ENCODE results near the gene PAX7. TPM values are rescaled to one million over a fixed set of nuclear protein-coding genes. Genes with fewer than 3 reads are reported as not detected.

The PAX7 gene
- total and polyA plus RNA-seq, 11 donors, result not detected

GRCh38 chr1:18735224-18735997, 104.8 kb downstream of the PAX7 start:
- WGBS, 4 donors, result 84 to 87% (median 86%) methylated on average over 19 to 22 of the region's 22 CpGs
- no peak overlapping the region for H3K4me3 ChIP-seq
- no peaks in the 10 kb centered on the region for H3K4me1 ChIP-seq
- H3K9me3 ChIP-seq, result no peaks in the 10 kb centered on the region
- H3K27ac ChIP-seq, result no peak overlapping the region
- ATAC-seq (no peak), DNase-seq (no peak)
- peaks cover 7 to 82% (median 36%) of the 10 kb centered on the region in 9 donors for H3K27me3 ChIP-seq
- TF ChIP-seq POLR2A (IDR thresholded peaks at IDR 0.05), result no peak
- no peak for TF ChIP-seq CTCF (IDR thresholded peaks at IDR 0.05)
- intact Hi-C loops (cut with DNase I), result no loop called here
- no peaks in the 10 kb centered on the region for H3K36me3 ChIP-seq

- DNase-seq, result no peak
- H3K27me3 ChIP-seq, result peaks cover 7 to 80% (median 36%) of the 10 kb centered on the region in 9 donors
- intact Hi-C loops (cut with DNase I), result no loop called here
Measured at GRCh38 chr1:18736958-18737357, 106.3 kb downstream of the PAX7 start.

GRCh38 chr1:18738126-18738525, 107.5 kb downstream of the PAX7 start:
- H3K36me3 ChIP-seq, result no peaks in the 10 kb centered on the region
- no peak overlapping the region for H3K27ac ChIP-seq
- H3K9me3 ChIP-seq, result no peaks in the 10 kb centered on the region
- ATAC-seq (no peak), DNase-seq (no peak)
- no peaks in the 10 kb centered on the region for H3K4me1 ChIP-seq
- intact Hi-C loops (cut with DNase I), result no loop called here
- peaks cover 7 to 76% (median 25%) of the 10 kb centered on the region in 9 donors for H3K27me3 ChIP-seq
- no peak for TF ChIP-seq CTCF (IDR thresholded peaks at IDR 0.05)
- 42 to 55% (median 49%) methylated on average over 11 of the region's 11 CpGs for WGBS, 4 donors
- no peak overlapping the region for H3K4me3 ChIP-seq

More at GRCh38 chr1:18736958-18737357, 106.3 kb downstream of the PAX7 start:
- no peaks in the 10 kb centered on the region for H3K4me1 ChIP-seq
- TF ChIP-seq CTCF (IDR thresholded peaks at IDR 0.05) (no peak), POLR2A (IDR thresholded peaks at IDR 0.05) (no peak)
- no peaks in the 10 kb centered on the region for H3K36me3 ChIP-seq
- no peak overlapping the region for H3K4me3 ChIP-seq
- ATAC-seq, result no peak
- 50 to 72% (median 63%) methylated on average over 5 to 6 of the region's 6 CpGs for WGBS, 4 donors
- no peak overlapping the region for H3K27ac ChIP-seq
- no peaks in the 10 kb centered on the region for H3K9me3 ChIP-seq

- Histone ChIP-seq H3K9me3 (no peaks in the 10 kb centered on the region), H3K4me1 (no peaks in the 10 kb centered on the region), H3K27ac (no peak overlapping the region), H3K27me3 (peaks cover 4 to 76% (median 24%) of the 10 kb centered on the region in 9 donors), H3K36me3 (no peaks in the 10 kb centered on the region), H3K4me3 (no peak overlapping the region)
- intact Hi-C loops (cut with DNase I), result no loop called here
- no peak for DNase-seq
- no peak for ATAC-seq
- WGBS, 4 donors, result 82 to 89% (median 85%) methylated on average over 3 of the region's 3 CpGs
- TF ChIP-seq POLR2A (IDR thresholded peaks at IDR 0.05) (no peak), CTCF (IDR thresholded peaks at IDR 0.05) (no peak)
Measured at GRCh38 chr1:18738617-18739016, 108.0 kb downstream of the PAX7 start.

Data from heart left ventricle (tissue), 16 donors.